Neural cell (in vitro differentiated cells): ENCODE data around the gene DDC. TPM values are rescaled to one million over a fixed set of nuclear protein-coding genes. Genes with fewer than 3 reads are reported as not detected.
"Not testable (repeated sequence)": the region's sequence is repeated elsewhere in the genome, so short reads cannot be mapped to it uniquely, and the experiment has no call there.

Source experiments
- H2AFZ ChIP-seq: fragments of 200-600, 300-800 bp; sonication (generic), shearing (Covaris generic); 2 replicates; pipeline ENCODE4 v1.6.0; 2014; ENCODE audit warnings: low read depth, mild to moderate bottlenecking, antibody characterized with exemption, low read length, moderate library complexity
- H3F3A ChIP-seq: fragments of 200-600 bp; shearing (Covaris generic); 2 replicates; pipeline ENCODE4 v1.6.1; 2016; ENCODE audit warnings: mild to moderate bottlenecking, moderate library complexity, mixed read lengths, antibody characterized with exemption, low read length; ENCODE audit not compliant: insufficient read depth, poor library complexity, severe bottlenecking
- H3K27ac ChIP-seq: fragments of 200-600, 300-800 bp; sonication (generic), shearing (Covaris generic); 2 replicates; pipeline ENCODE4 v1.5.1; 2014; ENCODE audit warnings: mild to moderate bottlenecking, low read length, moderate library complexity
- H3K27me3 ChIP-seq: fragments of 300-800, 200-600 bp; sonication (generic), shearing (Covaris generic); 2 replicates; pipeline ENCODE4 v1.6.0; 2014; ENCODE audit warnings: mild to moderate bottlenecking, low read depth, low read length, moderate library complexity; ENCODE audit not compliant: insufficient read depth
- H3K36me3 ChIP-seq: fragments of 300-800, 200-600 bp; sonication (generic), shearing (Covaris generic); 2 replicates; pipeline ENCODE4 v1.5.1; 2014; ENCODE audit warnings: mild to moderate bottlenecking, antibody characterized with exemption, low read length, moderate library complexity; ENCODE audit not compliant: insufficient read depth
- H3K4me2 ChIP-seq: fragments of 300-800, 200-600 bp; sonication (generic), shearing (Covaris generic); 2 replicates; pipeline ENCODE4 v1.6.0; 2014; ENCODE audit warnings: mild to moderate bottlenecking, low read length
- H3K4me3 ChIP-seq: fragments of 300-800, 200-600 bp; sonication (generic), shearing (Covaris generic); 2 replicates; pipeline ENCODE4 v1.5.1; 2014; ENCODE audit warnings: mild to moderate bottlenecking, low read length, moderate library complexity
- H3K79me2 ChIP-seq: fragments of 200-600 bp; shearing (Covaris generic); replicated peaks from 2 replicates; pipeline ENCODE4 v1.6.0; 2014; ENCODE audit warnings: mild to moderate bottlenecking, low read length, moderate library complexity; ENCODE audit not compliant: insufficient read depth
- H3K9ac ChIP-seq: fragments of 300-800, 200-600 bp; sonication (generic), shearing (Covaris generic); 2 replicates; pipeline ENCODE4 v1.6.1; 2016; ENCODE audit warnings: mild to moderate bottlenecking, low read length, mixed read lengths
- H3K9me2 ChIP-seq: fragments of 200-600 bp; shearing (Covaris generic); 2 replicates; pipeline ENCODE4 v1.6.1; 2016; ENCODE audit warnings: mild to moderate bottlenecking, low read length, mixed read lengths; ENCODE audit not compliant: insufficient read depth
- H3K9me3 ChIP-seq: fragments of 200-600, 300-800 bp; sonication (generic), shearing (Covaris generic); 2 replicates; pipeline ENCODE4 v1.6.1; 2016; ENCODE audit warnings: mild to moderate bottlenecking, mixed run types, low read length, moderate library complexity, mixed read lengths
- H4K20me1 ChIP-seq: fragments of 200-600 bp; shearing (Covaris generic); 2 replicates; pipeline ENCODE4 v1.6.1; 2016; ENCODE audit warnings: mild to moderate bottlenecking, mixed run types; ENCODE audit not compliant: insufficient read depth
- EP300 ChIP-seq: fragments of 450-650 bp; conservative IDR thresholded peaks from 2 replicates; pipeline ENCODE4 v1.6.1; 2014; ENCODE audit warnings: antibody characterized with exemption, mild to moderate bottlenecking, moderate library complexity; ENCODE audit not compliant: poor library complexity, severe bottlenecking
- POLR2AphosphoS5 ChIP-seq: IDR thresholded peaks from 2 replicates; pipeline ENCODE4 v1.6.1; 2012
- RAD21 ChIP-seq: fragments of 450-650 bp; conservative IDR thresholded peaks from 2 replicates; pipeline ENCODE4 v1.6.1; 2014; ENCODE audit warnings: antibody characterized with exemption, mild to moderate bottlenecking, moderate library complexity
- SMC3 ChIP-seq: fragments of 450-650 bp; conservative IDR thresholded peaks from 2 replicates; pipeline ENCODE4 v1.6.1; 2014; ENCODE audit warnings: antibody characterized with exemption, mild to moderate bottlenecking, moderate library complexity; ENCODE audit not compliant: poor library complexity
- TAF1 ChIP-seq: IDR thresholded peaks from 2 replicates; pipeline ENCODE4 v1.6.1; 2012; ENCODE audit warnings: low read depth
- polyA plus RNA-seq: library from polyadenylated mRNA; depleted of rRNA; stranded (reverse); fragments of >200 nt; gene quantifications from 2 replicates; pipeline ENCODE4 v1.2.3, GENCODE V29; 2014
- TF ChIP-seq, protein P1 (sequence below): fragments of 450-650 bp; IDR thresholded peaks from 2 replicates; pipeline ENCODE4 v1.5.1; 2014; ENCODE audit warnings: antibody characterized with exemption, mild to moderate bottlenecking, moderate library complexity; ENCODE audit not compliant: poor library complexity, severe bottlenecking
- TF ChIP-seq, protein P2 (sequence below): IDR thresholded peaks from 2 replicates; pipeline ENCODE4 v1.6.1; 2012; ENCODE audit warnings: borderline replicate concordance

Gene DDC
- polyA plus RNA-seq, 1 donor from 2014 or later, result 42.9 TPM

DNA sequence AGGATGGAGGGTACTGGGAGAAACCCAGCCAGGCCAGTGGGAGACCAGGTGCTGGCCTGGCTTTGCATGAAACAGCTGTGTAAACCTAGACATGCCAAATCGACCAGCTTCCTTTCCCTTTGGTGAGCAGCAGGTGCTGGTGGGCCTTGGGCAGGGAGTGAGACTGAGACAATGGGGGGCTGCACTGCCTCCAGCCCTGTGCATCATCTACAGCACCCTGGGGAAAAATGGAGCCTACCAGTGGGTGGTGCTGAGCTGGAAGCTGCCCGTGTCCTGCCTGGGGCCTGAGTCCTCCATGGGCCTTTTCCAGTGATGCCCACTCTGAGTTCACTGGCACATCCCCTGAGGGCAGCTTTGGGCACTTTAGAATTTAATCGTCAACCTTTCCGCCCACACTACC, 19.2 kb upstream of the DDC start:
- Histone ChIP-seq H2AFZ (no peak overlapping the region), H3K9ac (no peak overlapping the region), H3K9me2 (no peaks in the 10 kb centered on the region), H3K4me2 (no peak overlapping the region), H3K9me3 (no peaks in the 10 kb centered on the region), H3K36me3 (no peaks in the 10 kb centered on the region), H3K4me3 (no peak overlapping the region), H3F3A (no peaks in the 10 kb centered on the region), H3K79me2 (no peaks in the 10 kb centered on the region), H3K27me3 (no peaks in the 10 kb centered on the region), H4K20me1 (no peaks in the 10 kb centered on the region), H3K27ac (no peak overlapping the region)
- no peak for TF ChIP-seq SMC3
- TF ChIP-seq EP300, result no peak
- TF ChIP-seq POLR2AphosphoS5, result no peak
- TF ChIP-seq, protein P1, sequence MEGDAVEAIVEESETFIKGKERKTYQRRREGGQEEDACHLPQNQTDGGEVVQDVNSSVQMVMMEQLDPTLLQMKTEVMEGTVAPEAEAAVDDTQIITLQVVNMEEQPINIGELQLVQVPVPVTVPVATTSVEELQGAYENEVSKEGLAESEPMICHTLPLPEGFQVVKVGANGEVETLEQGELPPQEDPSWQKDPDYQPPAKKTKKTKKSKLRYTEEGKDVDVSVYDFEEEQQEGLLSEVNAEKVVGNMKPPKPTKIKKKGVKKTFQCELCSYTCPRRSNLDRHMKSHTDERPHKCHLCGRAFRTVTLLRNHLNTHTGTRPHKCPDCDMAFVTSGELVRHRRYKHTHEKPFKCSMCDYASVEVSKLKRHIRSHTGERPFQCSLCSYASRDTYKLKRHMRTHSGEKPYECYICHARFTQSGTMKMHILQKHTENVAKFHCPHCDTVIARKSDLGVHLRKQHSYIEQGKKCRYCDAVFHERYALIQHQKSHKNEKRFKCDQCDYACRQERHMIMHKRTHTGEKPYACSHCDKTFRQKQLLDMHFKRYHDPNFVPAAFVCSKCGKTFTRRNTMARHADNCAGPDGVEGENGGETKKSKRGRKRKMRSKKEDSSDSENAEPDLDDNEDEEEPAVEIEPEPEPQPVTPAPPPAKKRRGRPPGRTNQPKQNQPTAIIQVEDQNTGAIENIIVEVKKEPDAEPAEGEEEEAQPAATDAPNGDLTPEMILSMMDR, result no peak
- TF ChIP-seq, protein P2, sequence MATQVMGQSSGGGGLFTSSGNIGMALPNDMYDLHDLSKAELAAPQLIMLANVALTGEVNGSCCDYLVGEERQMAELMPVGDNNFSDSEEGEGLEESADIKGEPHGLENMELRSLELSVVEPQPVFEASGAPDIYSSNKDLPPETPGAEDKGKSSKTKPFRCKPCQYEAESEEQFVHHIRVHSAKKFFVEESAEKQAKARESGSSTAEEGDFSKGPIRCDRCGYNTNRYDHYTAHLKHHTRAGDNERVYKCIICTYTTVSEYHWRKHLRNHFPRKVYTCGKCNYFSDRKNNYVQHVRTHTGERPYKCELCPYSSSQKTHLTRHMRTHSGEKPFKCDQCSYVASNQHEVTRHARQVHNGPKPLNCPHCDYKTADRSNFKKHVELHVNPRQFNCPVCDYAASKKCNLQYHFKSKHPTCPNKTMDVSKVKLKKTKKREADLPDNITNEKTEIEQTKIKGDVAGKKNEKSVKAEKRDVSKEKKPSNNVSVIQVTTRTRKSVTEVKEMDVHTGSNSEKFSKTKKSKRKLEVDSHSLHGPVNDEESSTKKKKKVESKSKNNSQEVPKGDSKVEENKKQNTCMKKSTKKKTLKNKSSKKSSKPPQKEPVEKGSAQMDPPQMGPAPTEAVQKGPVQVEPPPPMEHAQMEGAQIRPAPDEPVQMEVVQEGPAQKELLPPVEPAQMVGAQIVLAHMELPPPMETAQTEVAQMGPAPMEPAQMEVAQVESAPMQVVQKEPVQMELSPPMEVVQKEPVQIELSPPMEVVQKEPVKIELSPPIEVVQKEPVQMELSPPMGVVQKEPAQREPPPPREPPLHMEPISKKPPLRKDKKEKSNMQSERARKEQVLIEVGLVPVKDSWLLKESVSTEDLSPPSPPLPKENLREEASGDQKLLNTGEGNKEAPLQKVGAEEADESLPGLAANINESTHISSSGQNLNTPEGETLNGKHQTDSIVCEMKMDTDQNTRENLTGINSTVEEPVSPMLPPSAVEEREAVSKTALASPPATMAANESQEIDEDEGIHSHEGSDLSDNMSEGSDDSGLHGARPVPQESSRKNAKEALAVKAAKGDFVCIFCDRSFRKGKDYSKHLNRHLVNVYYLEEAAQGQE, result no peak
- no peak for TF ChIP-seq TAF1
- no peak for TF ChIP-seq RAD21

DNA sequence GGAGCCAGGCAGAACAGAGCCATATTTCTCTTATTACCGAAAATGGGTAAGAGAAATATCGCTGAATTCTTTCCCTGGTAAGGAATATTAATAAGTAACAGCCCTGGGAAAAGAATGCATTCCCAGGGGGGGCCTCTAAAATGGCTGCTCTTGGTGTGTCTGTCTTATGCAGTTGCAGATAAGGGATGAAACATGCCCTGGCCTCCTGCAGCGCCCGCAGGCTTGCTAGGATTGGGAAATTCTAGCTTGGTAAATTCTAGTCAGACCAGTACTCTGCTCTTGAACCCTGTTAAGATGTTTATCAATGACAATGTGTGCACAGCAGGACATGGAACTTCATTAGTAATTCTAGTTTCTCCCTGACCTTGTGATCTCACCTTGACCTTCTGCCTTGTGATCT, 18.1 kb upstream of the DDC start:
- H3F3A ChIP-seq, H3K4me3 ChIP-seq, H3K4me2 ChIP-seq, H3K9me2 ChIP-seq, H3K27me3 ChIP-seq, H3K9me3 ChIP-seq, H3K27ac ChIP-seq, H3K36me3 ChIP-seq, H3K9ac ChIP-seq, H3K79me2 ChIP-seq, H2AFZ ChIP-seq, H4K20me1 ChIP-seq: not testable (repeated sequence)

DNA sequence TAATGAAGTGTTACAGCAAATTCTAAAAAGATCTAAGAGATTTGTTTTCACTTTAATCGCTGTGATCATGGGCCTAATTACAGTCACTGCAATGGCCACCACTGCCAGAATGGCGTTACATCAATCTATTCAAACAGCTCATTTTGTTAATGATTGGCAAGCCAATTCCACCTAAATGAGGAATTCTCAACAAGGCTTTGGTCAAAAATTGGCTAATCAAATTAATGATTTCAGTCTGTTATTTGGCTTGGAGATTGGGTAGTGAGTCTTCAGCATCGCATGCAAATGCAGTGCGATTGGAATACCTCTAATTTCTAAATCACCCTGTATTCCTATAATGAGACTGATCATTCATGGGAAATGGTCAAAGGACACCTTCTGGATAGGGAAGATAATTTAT, 17.1 kb upstream of the DDC start:
- not testable (repeated sequence) for H3K4me3 ChIP-seq, H3K9me3 ChIP-seq, H3K27me3 ChIP-seq, H3K79me2 ChIP-seq, H3K36me3 ChIP-seq, H3K4me2 ChIP-seq, H3K27ac ChIP-seq, H4K20me1 ChIP-seq, H3K9me2 ChIP-seq, H3F3A ChIP-seq, H3K9ac ChIP-seq, H2AFZ ChIP-seq

DNA sequence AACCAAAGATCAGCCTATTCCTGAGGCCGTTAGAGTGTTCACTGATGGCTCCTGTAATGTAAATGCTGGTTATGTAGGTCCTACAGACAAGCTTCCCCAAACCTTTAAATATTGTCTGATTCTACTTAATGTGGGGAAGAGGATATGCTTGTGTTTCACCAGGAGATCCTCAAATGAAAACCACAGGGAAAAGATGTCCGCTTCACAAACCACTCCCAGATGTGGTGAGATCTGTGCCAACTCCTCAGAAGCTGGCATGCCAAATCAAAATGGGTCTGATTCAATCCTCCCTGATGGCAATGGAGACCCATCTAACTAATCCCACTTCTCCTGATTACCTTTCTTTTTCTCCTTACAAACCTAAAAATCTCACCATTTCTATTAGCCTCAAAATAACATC, 15.5 kb upstream of the DDC start:
- not testable (repeated sequence) for H3K36me3 ChIP-seq, H3K9me3 ChIP-seq, H3K27me3 ChIP-seq, H3K9ac ChIP-seq, H3K79me2 ChIP-seq, H3K27ac ChIP-seq, H3K4me3 ChIP-seq, H2AFZ ChIP-seq, H3K4me2 ChIP-seq, H4K20me1 ChIP-seq, H3K9me2 ChIP-seq, H3F3A ChIP-seq
